ENCODE results near the gene SLC16A9.

The SLC16A9 gene

DNA sequence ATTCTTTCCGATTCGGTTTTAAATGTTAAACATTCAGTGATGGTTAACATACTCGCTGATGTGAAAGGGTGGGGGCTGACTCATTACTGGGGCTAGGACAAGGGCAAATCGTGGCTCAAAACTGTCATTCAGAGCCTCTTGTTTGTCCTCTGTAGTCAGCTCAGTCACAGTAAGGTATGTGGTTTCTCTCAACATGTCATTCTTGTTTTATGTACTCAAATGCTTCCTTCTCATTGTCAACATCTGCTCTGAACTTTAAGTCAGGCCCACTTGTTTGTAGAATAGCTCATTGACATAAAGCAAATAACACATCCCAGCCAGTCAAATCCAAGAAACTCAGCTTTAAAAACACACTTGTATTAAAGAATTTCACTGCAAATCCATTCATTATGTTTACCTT is 7.3 kb downstream of the SLC16A9 start:
- H3K4me3 ChIP-seq (ENCODE audit: low read depth, low read length), result no peak overlapping the region
- TF ChIP-seq, protein P1, sequence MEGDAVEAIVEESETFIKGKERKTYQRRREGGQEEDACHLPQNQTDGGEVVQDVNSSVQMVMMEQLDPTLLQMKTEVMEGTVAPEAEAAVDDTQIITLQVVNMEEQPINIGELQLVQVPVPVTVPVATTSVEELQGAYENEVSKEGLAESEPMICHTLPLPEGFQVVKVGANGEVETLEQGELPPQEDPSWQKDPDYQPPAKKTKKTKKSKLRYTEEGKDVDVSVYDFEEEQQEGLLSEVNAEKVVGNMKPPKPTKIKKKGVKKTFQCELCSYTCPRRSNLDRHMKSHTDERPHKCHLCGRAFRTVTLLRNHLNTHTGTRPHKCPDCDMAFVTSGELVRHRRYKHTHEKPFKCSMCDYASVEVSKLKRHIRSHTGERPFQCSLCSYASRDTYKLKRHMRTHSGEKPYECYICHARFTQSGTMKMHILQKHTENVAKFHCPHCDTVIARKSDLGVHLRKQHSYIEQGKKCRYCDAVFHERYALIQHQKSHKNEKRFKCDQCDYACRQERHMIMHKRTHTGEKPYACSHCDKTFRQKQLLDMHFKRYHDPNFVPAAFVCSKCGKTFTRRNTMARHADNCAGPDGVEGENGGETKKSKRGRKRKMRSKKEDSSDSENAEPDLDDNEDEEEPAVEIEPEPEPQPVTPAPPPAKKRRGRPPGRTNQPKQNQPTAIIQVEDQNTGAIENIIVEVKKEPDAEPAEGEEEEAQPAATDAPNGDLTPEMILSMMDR (IDR thresholded peaks at IDR 0.05; ENCODE audit: low read depth, low read length), result no peak

DNA sequence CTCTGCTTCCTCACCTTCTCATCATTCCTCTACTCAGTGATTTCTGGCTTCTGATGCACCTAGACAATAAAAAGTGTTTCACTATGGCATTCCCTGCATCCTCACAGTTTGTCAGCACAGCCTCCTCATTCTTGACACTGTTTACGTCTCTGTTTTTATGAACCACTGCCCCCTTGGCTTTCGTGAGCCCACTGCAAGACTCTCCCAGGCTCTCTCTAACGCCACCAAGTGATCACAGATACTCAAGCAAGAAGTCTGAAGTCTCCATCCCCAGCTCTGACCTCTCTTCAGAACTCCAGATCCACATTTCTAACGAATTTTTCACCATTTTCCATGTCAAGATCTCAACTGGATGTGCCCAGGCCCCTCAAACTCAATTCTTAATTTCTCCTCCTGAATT is 8.9 kb downstream of the SLC16A9 start:
- no peak overlapping the region for H3K4me3 ChIP-seq (ENCODE audit: low read depth, low read length)
- TF ChIP-seq, protein P1 (IDR thresholded peaks at IDR 0.05; ENCODE audit: low read depth, low read length), result no peak

DNA sequence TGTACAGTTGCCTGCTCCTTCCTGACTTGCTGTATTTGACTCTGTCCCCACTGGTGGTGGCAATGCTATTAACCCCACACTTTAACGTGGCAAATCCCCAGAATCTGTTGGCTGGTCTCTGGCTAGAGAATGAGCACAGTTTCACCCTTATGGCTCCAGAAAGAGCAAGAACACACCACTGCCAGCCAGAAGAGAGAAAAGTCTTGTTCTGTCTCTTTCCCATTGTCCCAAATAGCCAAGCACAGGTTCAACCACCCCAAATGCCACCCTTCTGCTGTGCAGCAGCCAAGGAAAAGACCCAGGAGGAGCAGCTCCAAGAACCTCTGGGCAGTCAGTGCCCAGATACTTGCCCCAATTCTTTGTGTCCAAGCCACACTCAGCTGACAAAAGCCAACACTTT is 11.3 kb downstream of the SLC16A9 start:
- H3K4me3 ChIP-seq (ENCODE audit: low read depth, low read length), result no peak overlapping the region
- TF ChIP-seq, protein P1 (IDR thresholded peaks at IDR 0.05; ENCODE audit: low read depth, low read length), result no peak

DNA sequence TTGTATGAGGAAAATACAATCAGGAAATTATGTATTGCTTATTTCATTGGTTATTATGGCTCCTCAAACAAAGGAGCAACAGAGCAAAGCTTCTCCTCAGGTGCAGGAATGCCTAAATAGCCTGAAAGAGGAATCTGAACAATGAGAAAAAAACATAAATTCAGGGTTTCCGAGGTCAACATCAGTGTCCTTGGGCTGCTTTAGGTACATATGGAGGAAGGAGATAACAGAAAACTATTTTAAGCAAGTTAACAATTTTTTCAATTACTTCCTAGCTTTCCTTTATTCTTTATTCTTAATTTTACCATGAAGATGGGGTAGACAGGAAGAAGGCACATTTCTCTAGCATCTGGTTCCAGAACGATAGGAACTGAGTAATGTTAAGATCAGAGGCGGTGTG is 14.0 kb downstream of the SLC16A9 start:
- no peak overlapping the region for H3K4me3 ChIP-seq (ENCODE audit: low read depth, low read length)
- TF ChIP-seq, protein P1 (IDR thresholded peaks at IDR 0.05; ENCODE audit: low read depth, low read length), result no peak

DNA sequence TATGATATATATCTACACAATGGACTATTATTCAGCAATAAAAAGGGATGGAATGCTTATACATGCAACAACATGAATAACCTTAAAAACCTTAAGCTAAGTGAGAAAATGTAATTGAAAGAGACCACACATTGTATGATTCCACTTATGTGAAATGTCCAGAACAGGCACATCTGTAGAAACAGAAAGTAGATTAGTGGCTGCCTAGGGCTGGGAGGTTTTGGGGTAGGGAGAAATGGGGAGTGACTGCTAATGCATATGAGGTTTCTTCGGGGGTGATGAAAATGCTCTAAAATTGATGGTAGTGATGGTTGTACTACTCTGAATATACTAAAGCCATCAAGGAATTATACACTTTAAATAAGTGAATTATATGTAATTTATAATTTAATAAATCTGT is 14.7 kb downstream of the SLC16A9 start:
- TF ChIP-seq, protein P1 (IDR thresholded peaks at IDR 0.05; ENCODE audit: low read depth, low read length), result no peak

DNA sequence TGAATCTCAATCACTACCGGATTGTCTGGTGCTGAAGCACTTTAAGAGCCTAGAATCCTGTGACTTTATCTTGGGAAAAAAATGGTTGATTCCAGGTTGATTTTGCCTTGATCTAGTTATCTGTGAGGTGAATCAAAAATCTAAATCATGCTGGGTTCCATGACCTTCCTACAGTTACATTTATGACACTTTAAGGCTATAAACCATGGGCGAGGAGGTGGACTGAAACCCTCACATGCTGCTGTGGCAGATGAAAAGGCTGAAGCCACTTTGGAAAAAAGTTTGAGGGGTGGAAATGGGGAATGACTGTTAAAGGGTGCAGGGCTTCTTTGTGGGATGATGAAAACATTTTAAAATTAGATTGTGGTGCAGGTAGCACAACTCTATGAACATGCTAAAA is 17.5 kb downstream of the SLC16A9 start:
- TF ChIP-seq, protein P1 (IDR thresholded peaks at IDR 0.05; ENCODE audit: low read depth, low read length), result no peak
- no peak overlapping the region for H3K4me3 ChIP-seq (ENCODE audit: low read depth, low read length)

More for the DNA sequence above, 14.7 kb downstream of the SLC16A9 start:
- no peak overlapping the region for H3K4me3 ChIP-seq (ENCODE audit: low read depth, low read length)

DNA sequence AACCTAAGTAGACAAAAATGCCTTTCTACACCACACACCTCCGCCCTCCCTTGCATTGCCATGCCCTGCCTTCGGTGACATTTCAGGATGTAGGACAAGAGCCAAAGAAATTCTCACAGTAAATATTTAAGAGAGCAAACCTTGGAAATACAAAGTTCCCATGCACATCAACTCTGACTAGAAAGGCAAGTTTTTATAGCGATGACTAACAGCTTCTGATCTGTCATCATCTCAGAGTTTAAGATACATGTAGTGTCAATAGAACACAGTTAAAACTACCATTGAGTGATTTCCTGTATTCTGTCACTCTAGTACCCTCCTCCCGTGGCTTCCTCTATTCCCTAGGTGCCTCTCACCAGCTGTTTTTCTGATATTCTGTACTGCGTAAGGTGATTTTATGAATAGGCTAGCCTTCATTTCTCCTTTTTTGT is 20.7 kb downstream of the SLC16A9 start:
- TF ChIP-seq, protein P1 (IDR thresholded peaks at IDR 0.05; ENCODE audit: low read depth, low read length), result no peak
- H3K4me3 ChIP-seq (ENCODE audit: low read depth, low read length), result no peak overlapping the region
